GM12872 (cell line): ENCODE data around the gene ZNF439.

Experiments used
- CTCF ChIP-seq: IDR thresholded peaks from 3 replicates; pipeline ENCODE4 v1.5.1; 2011; ENCODE audit warnings: low read depth, mild to moderate bottlenecking, low read length, moderate library complexity; ENCODE audit not compliant: insufficient read depth

Gene ZNF439

GRCh38 chr19:11860721-11861120 lies 12.2 kb downstream of the ZNF439 start:
- TF ChIP-seq CTCF, result no peak

- TF ChIP-seq CTCF, result no peak
Observed at GRCh38 chr19:11861301-11861700, 12.8 kb downstream of the ZNF439 start.

GRCh38 chr19:11868188-11868587 lies 19.7 kb downstream of the ZNF439 start:
- TF ChIP-seq CTCF, result no peak

- no peak for TF ChIP-seq CTCF
Observed at GRCh38 chr19:11872624-11873023, 24.1 kb downstream of the ZNF439 start.

GRCh38 chr19:11873762-11874161 lies 25.2 kb downstream of the ZNF439 start:
- no peak for TF ChIP-seq CTCF

- 0 out of 3 replicates have a peak, but pooled peaks have one; percentile 11 for TF ChIP-seq CTCF
Observed at GRCh38 chr19:11879687-11880266, 31.3 kb downstream of the ZNF439 start.

- no peak for TF ChIP-seq CTCF
Observed at GRCh38 chr19:11880598-11880997, 32.1 kb downstream of the ZNF439 start.
